Measurements from ENCODE around the gene TADA3. TPM values are rescaled to one million over a fixed set of nuclear protein-coding genes. Genes with fewer than 3 reads are reported as not detected.

Gene TADA3
- total RNA-seq, 1 donor from 2014 or later, result 47.7 TPM

DNA sequence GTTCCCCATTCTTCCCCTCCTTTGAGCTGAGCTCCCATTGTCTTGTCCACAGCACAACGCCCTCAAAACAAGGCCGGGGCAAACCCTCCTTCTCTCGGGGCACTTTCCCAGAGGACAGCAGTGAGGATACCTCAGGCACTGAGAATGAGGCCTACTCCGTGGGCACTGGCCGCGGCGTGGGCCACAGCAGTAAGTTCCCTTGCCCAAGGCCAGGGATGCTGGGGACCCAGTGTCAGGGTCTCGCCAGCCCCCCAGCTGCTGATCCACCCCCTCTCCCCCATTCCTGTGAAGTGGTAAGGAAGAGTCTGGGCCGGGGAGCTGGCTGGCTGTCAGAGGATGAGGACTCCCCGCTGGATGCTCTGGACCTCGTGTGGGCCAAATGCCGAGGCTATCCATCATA is 46.8 kb downstream of the TADA3 start:
- no peak for ATAC-seq (ENCODE audit: poor library complexity)
- DNase-seq, result no peak
- intact Hi-C loops (cut with DNase I), result no loop called here

DNA sequence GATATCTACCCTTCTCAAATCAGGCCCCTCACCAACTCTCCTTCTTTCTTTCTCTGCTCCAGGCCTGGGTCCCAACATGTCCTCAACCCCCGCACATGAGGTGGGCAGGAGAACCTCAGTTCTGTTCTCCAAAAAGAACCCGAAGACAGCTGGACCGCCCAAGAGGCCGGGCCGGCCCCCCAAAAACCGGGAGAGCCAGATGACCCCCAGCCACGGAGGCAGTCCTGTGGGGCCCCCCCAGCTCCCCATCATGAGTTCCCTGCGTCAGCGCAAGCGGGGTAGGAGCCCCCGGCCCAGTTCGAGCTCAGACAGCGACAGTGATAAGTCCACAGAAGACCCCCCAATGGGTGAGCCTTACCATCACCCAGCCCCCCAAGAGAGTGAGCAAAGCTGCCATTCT is 48.1 kb downstream of the TADA3 start:
- DNase-seq, result no peak
- ATAC-seq (ENCODE audit: poor library complexity), result no peak
- intact Hi-C loops (cut with DNase I), result no loop called here

DNA sequence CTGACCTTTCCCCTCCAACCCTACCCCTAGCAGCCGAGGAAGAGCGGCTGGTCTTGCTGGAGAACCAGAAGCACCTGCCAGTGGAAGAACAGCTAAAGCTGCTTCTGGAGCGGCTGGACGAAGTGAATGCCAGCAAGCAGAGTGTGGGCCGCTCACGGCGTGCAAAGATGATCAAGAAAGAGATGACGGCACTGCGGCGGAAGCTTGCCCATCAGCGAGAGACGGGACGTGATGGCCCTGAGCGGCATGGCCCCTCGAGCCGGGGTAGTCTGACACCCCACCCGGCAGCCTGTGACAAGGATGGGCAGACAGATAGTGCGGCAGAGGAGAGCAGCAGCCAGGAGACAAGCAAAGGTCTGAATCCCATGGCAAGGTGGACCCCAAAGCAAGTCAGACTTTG is 48.7 kb downstream of the TADA3 start:
- ATAC-seq (ENCODE audit: poor library complexity) (no peak), DNase-seq (no peak)
- intact Hi-C loops (cut with DNase I), result no loop called here

DNA sequence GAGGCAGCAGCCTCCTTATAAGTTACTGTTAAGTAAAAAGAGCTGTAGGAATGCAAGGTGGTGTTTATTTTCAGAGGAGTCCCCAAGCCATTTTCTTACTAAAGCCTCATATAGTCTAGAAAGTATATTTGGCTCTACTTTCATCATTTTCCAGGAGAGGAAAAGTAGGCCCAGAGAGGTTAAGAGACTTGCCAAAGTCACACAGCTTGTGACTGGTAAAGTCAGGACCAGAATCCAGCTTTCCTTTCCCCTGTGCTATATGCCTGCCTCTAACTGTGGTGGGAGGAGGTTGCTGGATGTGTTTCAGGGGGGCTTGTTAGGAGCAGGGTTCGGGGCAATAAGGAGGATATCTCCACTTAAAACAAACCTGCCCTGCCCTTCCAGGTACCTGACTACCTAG is 49.7 kb downstream of the TADA3 start:
- ATAC-seq (ENCODE audit: poor library complexity) (no peak), DNase-seq (no peak)
- intact Hi-C loops (cut with DNase I), result no loop called here

DNA sequence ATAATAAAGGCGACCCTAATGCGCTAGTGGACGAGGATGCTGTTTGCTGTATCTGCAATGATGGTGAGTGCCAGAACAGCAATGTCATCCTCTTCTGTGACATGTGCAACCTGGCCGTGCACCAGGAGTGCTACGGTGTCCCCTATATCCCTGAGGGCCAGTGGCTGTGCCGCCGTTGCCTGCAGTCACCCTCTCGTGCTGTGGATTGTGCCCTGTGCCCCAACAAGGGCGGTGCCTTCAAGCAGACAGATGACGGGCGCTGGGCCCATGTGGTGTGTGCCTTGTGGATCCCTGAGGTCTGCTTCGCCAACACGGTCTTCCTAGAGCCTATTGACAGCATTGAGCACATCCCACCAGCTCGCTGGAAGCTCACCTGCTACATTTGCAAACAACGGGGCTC is 53.1 kb downstream of the TADA3 start:
- DNase-seq, result no peak
- no peak for ATAC-seq (ENCODE audit: poor library complexity)
- intact Hi-C loops (cut with DNase I), result no loop called here

DNA sequence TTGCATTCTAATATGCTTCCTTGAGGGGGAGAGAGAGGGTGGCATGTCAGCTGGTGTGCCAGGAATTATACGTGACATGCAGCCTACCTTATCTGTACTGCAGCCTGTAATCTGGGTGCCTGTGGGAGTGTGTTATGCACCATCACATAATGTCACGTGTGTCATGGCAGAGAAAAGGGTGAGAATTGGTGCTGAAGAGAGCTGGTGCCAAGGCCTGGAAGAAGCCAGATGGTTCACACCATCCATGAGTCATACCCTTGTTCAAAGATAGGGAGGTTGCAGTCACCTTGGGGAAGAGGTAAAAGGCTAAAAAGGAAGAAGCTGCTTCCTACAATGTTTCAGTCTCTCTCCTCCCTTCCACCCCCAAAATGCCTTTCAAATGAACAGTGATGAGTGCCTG is 55.4 kb downstream of the TADA3 start:
- ATAC-seq (ENCODE audit: poor library complexity), result no peak
- DNase-seq, result no peak
- intact Hi-C loops (cut with DNase I), result no loop called here

DNA sequence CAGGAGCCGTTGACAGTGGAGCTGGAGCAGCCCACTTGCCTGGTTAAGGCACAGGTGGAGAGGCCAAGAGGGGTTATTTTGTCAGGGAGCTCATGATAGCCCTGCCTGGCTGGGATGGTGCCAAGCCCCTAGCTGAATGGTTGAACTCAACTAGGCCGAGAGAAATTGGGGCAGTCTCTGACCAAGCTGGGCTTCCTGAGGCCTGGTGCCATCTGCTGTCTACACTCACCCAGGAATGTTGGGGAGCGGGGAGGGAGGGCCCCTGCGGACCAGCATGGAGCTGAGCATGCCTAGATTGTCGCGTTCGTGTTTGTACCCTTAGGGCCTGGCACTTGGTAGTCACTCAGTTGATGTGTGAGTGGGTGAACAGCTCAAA is 59.5 kb downstream of the TADA3 start:
- ATAC-seq (ENCODE audit: poor library complexity) (no peak), DNase-seq (no peak)
- intact Hi-C loops (cut with DNase I), result no loop called here

DNA sequence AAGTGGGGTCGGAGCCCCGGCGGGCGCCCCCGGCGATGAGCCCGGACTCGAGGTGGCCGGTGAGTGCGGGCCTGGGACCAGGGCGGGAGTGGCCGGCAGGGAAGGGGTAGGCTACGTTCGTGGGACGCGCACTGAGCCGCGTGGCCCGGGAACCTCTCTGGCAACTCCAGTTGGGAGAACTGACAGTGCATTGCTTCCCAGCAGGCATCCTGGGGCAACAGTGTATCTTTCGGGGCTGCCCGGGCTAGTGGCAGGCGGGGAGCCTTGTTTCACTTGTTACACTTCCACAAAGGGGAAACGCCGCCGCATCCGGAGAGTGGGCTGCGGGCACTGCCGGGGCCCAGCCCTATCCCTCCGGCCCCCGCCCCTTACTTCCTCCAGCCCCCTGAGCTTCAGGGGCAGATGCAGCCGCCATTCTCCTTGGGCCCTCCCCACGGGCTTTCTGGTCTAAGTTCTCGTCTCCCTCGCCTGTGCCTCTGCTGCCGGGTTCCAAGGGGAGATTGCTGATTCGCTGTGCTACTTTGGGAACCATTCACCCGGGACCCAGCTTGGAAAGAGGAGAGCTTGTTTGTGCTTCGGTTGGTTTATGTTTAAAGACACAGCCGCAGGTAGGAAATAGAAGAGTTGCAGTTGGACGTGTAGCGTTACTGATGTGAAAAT is 60.1 kb downstream of the TADA3 start:
- no peak for ATAC-seq (ENCODE audit: poor library complexity)
- intact Hi-C loops (cut with DNase I), result no loop called here

DNA sequence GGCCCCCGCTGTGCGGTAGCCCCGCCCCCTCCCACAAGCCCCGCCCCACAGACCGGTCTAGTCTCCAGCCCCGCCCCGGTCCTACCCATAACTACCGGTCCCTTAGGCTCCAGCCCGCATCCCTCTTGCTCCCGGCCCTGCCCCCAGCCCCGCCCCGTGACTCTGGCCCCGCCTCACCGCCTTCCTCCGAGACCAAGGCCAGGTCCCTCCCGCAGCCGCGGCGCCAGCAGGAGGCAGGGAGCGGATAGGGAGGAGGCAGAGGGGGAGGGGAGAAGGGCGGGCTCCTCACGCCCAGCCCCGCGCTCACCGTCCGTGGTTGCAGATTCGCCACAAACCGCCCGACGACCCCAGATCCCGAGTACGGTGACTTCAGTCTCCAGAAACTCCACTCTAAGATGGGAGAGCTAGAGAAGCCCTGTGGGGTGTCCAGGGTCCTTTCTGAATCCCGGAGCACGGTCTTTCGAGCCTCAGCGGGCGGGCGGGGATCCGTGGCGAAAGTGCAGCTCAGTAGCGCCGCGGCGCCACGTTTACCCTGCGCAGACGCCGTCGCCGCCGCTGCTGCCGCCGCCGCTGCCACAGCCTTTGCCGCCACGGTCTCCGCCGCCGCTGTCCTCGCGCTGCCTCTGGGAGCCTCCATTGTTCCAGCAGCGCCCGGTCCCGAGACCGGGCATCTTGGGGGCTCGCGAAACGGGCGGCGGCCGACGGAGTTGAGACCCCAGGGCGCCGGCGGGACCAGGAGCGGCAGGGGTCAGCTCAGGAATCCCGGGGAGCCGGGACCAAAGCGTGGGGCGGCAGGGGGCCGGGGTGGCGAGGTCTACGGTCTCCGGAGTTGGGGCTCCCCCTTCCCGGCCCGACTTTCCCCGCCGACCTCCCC is 60.8 kb downstream of the TADA3 start, which contains the start of gene BRPF1:
Gene BRPF1 (plus strand): TSS at position 530 of the 874 bp plus-strand sequence. CDS start 2,406 bp downstream, outside the sequence.
- intact Hi-C loops (cut with DNase I), result no loop called here
- DNase-seq, result peak; percentile 100
- peak; percentile 98 for ATAC-seq (ENCODE audit: poor library complexity)

More for the DNA sequence above, 60.1 kb downstream of the TADA3 start:
- peak; percentile 62 for DNase-seq

DNA sequence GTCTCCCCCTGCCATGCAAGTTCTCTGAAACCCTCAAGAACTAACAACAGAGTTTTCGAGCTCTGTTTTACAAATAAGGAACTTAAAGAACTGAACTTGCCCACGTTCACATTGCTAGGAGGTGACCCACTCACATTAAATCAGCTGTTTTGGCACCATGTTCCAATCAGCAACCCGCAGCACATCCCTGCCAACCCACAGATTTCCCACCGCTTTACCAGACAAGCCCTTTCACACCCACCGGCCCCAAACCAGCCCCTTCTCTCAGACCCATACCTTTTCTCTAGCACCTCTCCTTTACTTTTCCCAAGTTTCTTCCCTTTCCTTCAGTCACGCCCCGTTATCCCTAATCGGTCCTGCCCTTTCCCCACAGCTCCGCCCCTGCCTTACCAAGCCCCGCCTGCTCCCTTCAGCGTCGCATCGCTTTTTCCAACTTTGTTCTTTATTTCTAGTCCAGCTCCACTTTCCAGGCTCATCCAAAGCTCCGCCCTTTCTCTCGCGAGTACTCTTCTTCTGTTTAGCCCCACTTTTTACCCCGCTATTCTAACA is 61.5 kb downstream of the TADA3 start:
- ATAC-seq (ENCODE audit: poor library complexity) (peak; percentile 76), DNase-seq (no peak)
- intact Hi-C loops (cut with DNase I), result no loop called here

Other genes with a start within 250 kb of the TADA3 start
- gene LHFPL4, start 238.7 kb downstream of the TADA3 start, total RNA-seq, result not detected
- 40.6 TPM for gene MTMR14, start 143.0 kb downstream of the TADA3 start, total RNA-seq
- gene CPNE9, start 88.6 kb downstream of the TADA3 start, total RNA-seq, result not detected
- gene BRPF1, start 60.7 kb downstream of the TADA3 start, total RNA-seq, result 7.5 TPM
- 8.3 TPM for gene OGG1, start 42.5 kb downstream of the TADA3 start, total RNA-seq
- 12.4 TPM for gene CAMK1, start 22.5 kb downstream of the TADA3 start, total RNA-seq
- gene ARPC4, start 609 bp upstream of the TADA3 start, total RNA-seq, result 62.0 TPM
- 11.1 TPM for gene TTLL3, start 17.8 kb upstream of the TADA3 start, total RNA-seq
- 36.3 TPM for gene RPUSD3, start 51.5 kb upstream of the TADA3 start, total RNA-seq
- 4.0 TPM for gene CIDEC, start 87.8 kb upstream of the TADA3 start, total RNA-seq
- 18.8 TPM for gene JAGN1, start 98.1 kb upstream of the TADA3 start, total RNA-seq
- gene IL17RE, start 110.4 kb upstream of the TADA3 start, total RNA-seq, result 0.46 TPM
- gene IL17RC, start 124.6 kb upstream of the TADA3 start, total RNA-seq, result 33.2 TPM
- gene CRELD1, start 141.4 kb upstream of the TADA3 start, total RNA-seq, result 63.9 TPM
- gene PRRT3, start 159.9 kb upstream of the TADA3 start, total RNA-seq, result 0.46 TPM
- gene EMC3, start 194.4 kb upstream of the TADA3 start, total RNA-seq, result 108 TPM
- 2.0 TPM for gene FANCD2, start 234.0 kb upstream of the TADA3 start, total RNA-seq

All from Right ventricle myocardium superior (tissue), 1 donor.